Uterus (tissue), 4 donors: ENCODE data around the gene RPS16. TPM values are rescaled to one million over a fixed set of nuclear protein-coding genes. Genes with fewer than 3 reads are reported as not detected.

Experiments used
- DNase-seq, 2 donors: peaks; one replicate each; pipeline ENCODE4 v3.0.0-alpha.2; 2019 to 2020
- H3K27ac ChIP-seq, 2 donors: fragments of 200-600 bp; sonication (generic); 1 replicate in 1 of 2; 2 replicates in 1 of 2; pipeline ENCODE4 v1.5.1; 2016 to 2018
- H3K27me3 ChIP-seq, 2 donors: fragments of 200-600 bp; sonication (generic); one replicate each; pipeline ENCODE4 v1.5.1; 2018 to 2019; ENCODE audit warnings: control low read depth in 1 of 2
- H3K36me3 ChIP-seq, 2 donors: fragments of 200-600 bp; sonication (generic); one replicate each; pipeline ENCODE4 v1.5.1; 2019; ENCODE audit warnings: control low read depth in 1 of 2
- H3K4me1 ChIP-seq, 2 donors: fragments of 200-600 bp; sonication (generic); one replicate each; pipeline ENCODE4 v1.5.1; 2018 to 2019; ENCODE audit warnings: control low read depth in 1 of 2
- H3K4me3 ChIP-seq, 2 donors: fragments of 200-600 bp; sonication (generic); 1 replicate in 1 of 2; 2 replicates in 1 of 2; pipeline ENCODE4 v1.5.1; 2018 to 2019; ENCODE audit warnings: mild to moderate bottlenecking in 1 of 2
- H3K9me3 ChIP-seq, 2 donors: fragments of 200-600 bp; sonication (generic); one replicate each; pipeline ENCODE4 v1.5.1; 2019; ENCODE audit warnings: control low read depth in 1 of 2
- POLR2A ChIP-seq, 2 donors: fragments of 450-650 bp; IDR thresholded peaks; one replicate each; pipeline ENCODE4 v1.6.1; 2016; ENCODE audit warnings: antibody characterized with exemption in 2 of 2, mild to moderate bottlenecking in 1 of 2, moderate library complexity in 1 of 2
- intact Hi-C: fragments of 100-400 bp; cut with DNase I; formaldehyde crosslinking; loops from one replicate; pipeline ENCODE4 v1.15.1; 2023; ENCODE audit warnings: low total_unique reads
- total RNA-seq, 4 donors: library from RNA; depleted of rRNA in 3 of 4; stranded (reverse); fragments of >200 nt in 3 of 4; gene quantifications; one replicate each; pipeline versions ENCODE4 v1.1.0 to v1.2.4, GENCODE V29; 2014 to 2023
- TF ChIP-seq, protein P1 (sequence below), 4 experiments: fragments of 200-600 bp in 2 of 4; fragments of 450-650 bp in 2 of 4; sonication (generic) in 2 of 4; IDR thresholded peaks; one replicate each; pipeline ENCODE4 v1.5.1; 2016 to 2019; ENCODE audit warnings: antibody characterized with exemption in 4 of 4, mild to moderate bottlenecking in 2 of 4, moderate library complexity in 1 of 4
- donor health status: DM: yes; HTN: yes; CAD: no.

Gene RPS16
- 1,000 to 10,000 TPM in 3 of 4 donors, 10 to 100 TPM in 1; 50.5 to 6,434 (median 2,757) TPM for total RNA-seq

DNA sequence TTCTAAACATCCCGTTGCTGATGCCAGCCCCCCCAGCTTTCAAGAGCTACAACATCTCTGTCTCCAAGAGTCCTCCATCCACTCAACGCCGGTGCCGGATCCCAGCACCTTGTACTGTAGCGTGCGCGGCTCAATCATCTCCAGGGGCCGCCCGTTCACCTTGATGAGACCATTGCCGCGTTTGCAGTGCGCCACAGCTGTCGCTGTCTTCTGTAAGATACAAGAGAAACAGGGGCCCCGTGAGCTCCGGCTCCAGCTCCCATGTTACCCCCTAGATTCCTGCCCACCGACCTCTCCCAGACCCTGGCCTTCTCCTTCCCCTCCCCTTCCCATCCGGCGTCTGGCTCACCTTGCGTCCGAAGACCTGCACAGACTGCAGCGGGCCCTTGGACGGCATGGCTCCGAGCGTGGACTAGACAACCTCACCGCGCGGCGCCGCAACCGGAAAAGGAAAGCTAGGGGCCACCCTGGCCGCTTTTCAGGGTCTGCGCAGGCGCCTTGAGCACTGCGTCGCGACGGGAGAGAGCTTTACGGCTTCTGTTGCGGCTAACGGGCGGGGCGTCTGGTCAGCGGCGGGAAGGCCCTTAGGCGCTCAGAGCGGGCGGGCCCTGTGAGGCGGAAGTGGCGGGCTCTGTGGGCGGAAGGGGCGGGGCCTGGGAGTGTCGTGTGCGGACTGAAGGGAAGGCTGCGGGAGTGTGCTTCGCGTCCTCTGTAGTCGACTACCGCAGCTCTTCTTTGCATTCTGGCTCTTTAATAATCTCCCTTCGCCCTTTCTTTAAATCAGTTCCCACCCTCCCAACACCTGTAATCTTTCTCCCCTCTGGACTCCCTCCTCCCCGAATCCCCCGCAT lies at the start of gene RPS16:
TSS of gene RPS16 (minus strand) at position 451 of the 851 bp plus-strand sequence. CDS start at position 397, 54 bp downstream.
- intact Hi-C loops = no loop called here
- H3K4me1 ChIP-seq = peaks cover 0 to 17% of the 10 kb centered on the region in 2 donors
- peak; percentile 99 for DNase-seq
- H3K27ac ChIP-seq = peak within 1 kb of the TSS; percentile 86 to 88
- TF ChIP-seq POLR2A (IDR thresholded peaks at IDR 0.05) = peak; percentile 86 to 97
- TF ChIP-seq, protein P1, sequence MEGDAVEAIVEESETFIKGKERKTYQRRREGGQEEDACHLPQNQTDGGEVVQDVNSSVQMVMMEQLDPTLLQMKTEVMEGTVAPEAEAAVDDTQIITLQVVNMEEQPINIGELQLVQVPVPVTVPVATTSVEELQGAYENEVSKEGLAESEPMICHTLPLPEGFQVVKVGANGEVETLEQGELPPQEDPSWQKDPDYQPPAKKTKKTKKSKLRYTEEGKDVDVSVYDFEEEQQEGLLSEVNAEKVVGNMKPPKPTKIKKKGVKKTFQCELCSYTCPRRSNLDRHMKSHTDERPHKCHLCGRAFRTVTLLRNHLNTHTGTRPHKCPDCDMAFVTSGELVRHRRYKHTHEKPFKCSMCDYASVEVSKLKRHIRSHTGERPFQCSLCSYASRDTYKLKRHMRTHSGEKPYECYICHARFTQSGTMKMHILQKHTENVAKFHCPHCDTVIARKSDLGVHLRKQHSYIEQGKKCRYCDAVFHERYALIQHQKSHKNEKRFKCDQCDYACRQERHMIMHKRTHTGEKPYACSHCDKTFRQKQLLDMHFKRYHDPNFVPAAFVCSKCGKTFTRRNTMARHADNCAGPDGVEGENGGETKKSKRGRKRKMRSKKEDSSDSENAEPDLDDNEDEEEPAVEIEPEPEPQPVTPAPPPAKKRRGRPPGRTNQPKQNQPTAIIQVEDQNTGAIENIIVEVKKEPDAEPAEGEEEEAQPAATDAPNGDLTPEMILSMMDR (IDR thresholded peaks at IDR 0.05) = peak in 3 of 4 experiments; percentile 12 to 27 (median 25)
- H3K4me3 ChIP-seq = peak within 1 kb of the TSS; percentile 91 to 93
- H3K36me3 ChIP-seq = no peaks in the 10 kb centered on the region
- no peaks in the 10 kb centered on the region for H3K27me3 ChIP-seq
- H3K9me3 ChIP-seq = no peaks in the 10 kb centered on the region

DNA sequence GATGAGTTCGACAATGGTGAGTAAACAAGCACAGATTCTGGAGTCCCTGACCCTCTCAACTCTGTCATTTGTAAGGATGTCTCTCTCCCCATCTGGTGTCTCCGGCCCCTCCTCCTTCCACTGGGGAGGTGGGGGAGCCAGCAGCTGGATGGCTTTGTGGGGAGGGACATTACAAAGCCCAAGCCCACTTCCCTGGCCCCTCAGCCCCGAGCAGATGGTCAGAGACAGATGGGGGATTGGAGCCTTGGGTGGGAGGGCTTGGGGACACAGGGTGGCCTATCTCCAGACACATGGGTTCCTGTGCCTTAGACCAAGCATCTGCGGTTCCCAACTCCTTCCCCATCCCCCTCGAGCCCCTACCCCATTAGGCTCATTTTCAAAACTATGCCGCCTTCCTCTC lies 47.4 kb upstream of the RPS16 start:
- no peaks in the 10 kb centered on the region for H3K36me3 ChIP-seq
- no peak overlapping the region for H3K27ac ChIP-seq
- no peaks in the 10 kb centered on the region for H3K9me3 ChIP-seq
- no peak for DNase-seq
- no peak overlapping the region for H3K4me3 ChIP-seq
- H3K4me1 ChIP-seq = peaks cover 0 to 7% of the 10 kb centered on the region in 2 donors
- intact Hi-C loops = no loop called here
- no peaks in the 10 kb centered on the region for H3K27me3 ChIP-seq
- TF ChIP-seq POLR2A (IDR thresholded peaks at IDR 0.05) = no peak
- TF ChIP-seq, protein P1 (IDR thresholded peaks at IDR 0.05) = no peak

DNA sequence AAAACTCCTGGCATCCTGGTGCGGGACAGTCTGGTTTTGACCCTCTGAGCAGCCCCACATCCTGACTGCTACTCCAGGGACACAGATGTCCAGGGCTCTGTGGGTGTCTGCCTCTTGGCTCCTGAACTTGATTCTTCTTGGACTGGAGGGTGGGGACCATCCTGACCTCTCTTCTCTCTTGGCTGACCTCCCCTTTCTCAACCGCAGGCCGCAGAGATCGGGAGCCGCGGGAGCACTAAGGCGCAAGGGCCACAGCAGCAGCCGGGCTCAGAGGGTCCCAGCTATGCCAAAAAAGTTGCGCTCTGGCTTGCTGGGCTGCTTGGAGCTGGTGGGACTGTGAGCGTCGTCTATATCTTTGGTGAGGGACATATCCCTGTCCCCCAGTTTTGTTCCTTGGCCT lies 45.9 kb upstream of the RPS16 start:
- Histone ChIP-seq H3K27me3 (no peaks in the 10 kb centered on the region), H3K27ac (no peak overlapping the region), H3K4me1 (peaks cover 0 to 7% of the 10 kb centered on the region in 2 donors), H3K4me3 (peak overlapping the region; percentile 81 to 97), H3K36me3 (no peaks in the 10 kb centered on the region), H3K9me3 (no peaks in the 10 kb centered on the region)
- no peak for DNase-seq
- intact Hi-C loops = no loop called here
- TF ChIP-seq, protein P1 (IDR thresholded peaks at IDR 0.05) = no peak
- TF ChIP-seq POLR2A (IDR thresholded peaks at IDR 0.05) = no peak

DNA sequence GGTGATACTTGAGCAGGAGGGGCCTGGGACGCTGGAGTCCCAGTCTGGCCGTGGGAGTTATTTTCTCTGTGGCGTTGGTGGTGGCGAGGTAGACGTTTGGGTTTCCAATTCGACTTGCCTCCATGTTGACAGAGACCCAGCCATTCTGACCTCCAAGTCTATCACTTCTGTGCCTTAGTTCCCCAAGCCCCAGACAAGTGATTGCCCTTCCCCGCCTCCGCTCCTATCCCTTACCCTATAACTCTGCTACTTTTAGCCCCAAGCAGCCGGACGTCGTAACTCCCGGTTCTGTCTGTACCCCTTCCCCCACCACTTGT lies 45.4 kb upstream of the RPS16 start:
- Histone ChIP-seq H3K36me3 (no peaks in the 10 kb centered on the region), H3K4me1 (peaks cover 0 to 7% of the 10 kb centered on the region in 2 donors), H3K9me3 (no peaks in the 10 kb centered on the region), H3K4me3 (peak overlapping the region; percentile 81 to 97), H3K27me3 (no peaks in the 10 kb centered on the region), H3K27ac (peak overlapping the region; percentile 83 to 88)
- no peak for DNase-seq
- TF ChIP-seq, protein P1 (IDR thresholded peaks at IDR 0.05) = no peak
- TF ChIP-seq POLR2A (IDR thresholded peaks at IDR 0.05) = no peak
- intact Hi-C loops = no loop called here
